ENCODE results near the gene ALK. TPM values are rescaled to one million over a fixed set of nuclear protein-coding genes. Genes with fewer than 3 reads are reported as not detected.

ALK gene
- total RNA-seq, 1 donor from 2014 or later, result 0.14 TPM

- Histone ChIP-seq H3K27me3 (ENCODE audit: low read depth) (no peaks in the 10 kb centered on the region), H3K4me1 (peaks cover 9% of the 10 kb centered on the region), H3K4me3 (no peak overlapping the region), H3K27ac (replicated peaks) (no peak overlapping the region), H3K36me3 (no peaks in the 10 kb centered on the region), H3K9me3 (replicated peaks) (no peaks in the 10 kb centered on the region)
- intact Hi-C loops (cut with micrococcal nuclease), result no loop called here
- TF ChIP-seq, protein P1, sequence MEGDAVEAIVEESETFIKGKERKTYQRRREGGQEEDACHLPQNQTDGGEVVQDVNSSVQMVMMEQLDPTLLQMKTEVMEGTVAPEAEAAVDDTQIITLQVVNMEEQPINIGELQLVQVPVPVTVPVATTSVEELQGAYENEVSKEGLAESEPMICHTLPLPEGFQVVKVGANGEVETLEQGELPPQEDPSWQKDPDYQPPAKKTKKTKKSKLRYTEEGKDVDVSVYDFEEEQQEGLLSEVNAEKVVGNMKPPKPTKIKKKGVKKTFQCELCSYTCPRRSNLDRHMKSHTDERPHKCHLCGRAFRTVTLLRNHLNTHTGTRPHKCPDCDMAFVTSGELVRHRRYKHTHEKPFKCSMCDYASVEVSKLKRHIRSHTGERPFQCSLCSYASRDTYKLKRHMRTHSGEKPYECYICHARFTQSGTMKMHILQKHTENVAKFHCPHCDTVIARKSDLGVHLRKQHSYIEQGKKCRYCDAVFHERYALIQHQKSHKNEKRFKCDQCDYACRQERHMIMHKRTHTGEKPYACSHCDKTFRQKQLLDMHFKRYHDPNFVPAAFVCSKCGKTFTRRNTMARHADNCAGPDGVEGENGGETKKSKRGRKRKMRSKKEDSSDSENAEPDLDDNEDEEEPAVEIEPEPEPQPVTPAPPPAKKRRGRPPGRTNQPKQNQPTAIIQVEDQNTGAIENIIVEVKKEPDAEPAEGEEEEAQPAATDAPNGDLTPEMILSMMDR (IDR thresholded peaks at IDR 0.05; ENCODE audit: borderline replicate concordance), result no peak
- DNase-seq, result no peak
Observed at GRCh38 chr2:29193111-29193510, 728.3 kb downstream of the ALK start.

- no peak for DNase-seq
- H3K4me3 ChIP-seq, result no peak overlapping the region
- no peaks in the 10 kb centered on the region for H3K27me3 ChIP-seq (ENCODE audit: low read depth)
- intact Hi-C loops (cut with micrococcal nuclease), result no loop called here
- no peak overlapping the region for H3K27ac ChIP-seq (replicated peaks)
- H3K9me3 ChIP-seq (replicated peaks), result no peaks in the 10 kb centered on the region
- peaks cover 1% of the 10 kb centered on the region for H3K36me3 ChIP-seq
- H3K4me1 ChIP-seq, result peaks cover 9% of the 10 kb centered on the region
- TF ChIP-seq, protein P1 (IDR thresholded peaks at IDR 0.05; ENCODE audit: borderline replicate concordance), result no peak
Observed at GRCh38 chr2:29192526-29192925, 728.9 kb downstream of the ALK start.

DNA sequence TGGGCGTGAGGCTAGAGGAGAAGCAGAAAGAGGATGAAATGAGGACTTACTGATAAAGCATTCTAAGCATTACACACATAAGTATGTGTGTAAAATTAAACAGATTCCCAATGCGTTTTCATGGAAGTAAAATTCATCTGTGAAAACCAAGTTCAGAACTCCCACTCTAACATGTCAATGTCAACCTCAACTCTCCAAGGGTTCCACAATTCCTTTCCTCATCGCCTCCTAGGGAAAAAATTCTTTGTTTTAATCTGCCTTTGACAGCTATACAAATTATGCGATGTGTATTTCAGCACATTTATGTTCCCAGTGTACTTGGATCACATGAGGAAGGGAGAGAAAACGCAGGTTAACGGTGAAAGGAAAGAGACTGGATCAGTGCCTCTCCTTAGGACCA lies 729.6 kb downstream of the ALK start:
- Histone ChIP-seq H3K4me3 (no peak overlapping the region), H3K27me3 (ENCODE audit: low read depth) (no peaks in the 10 kb centered on the region), H3K4me1 (peaks cover 4% of the 10 kb centered on the region), H3K27ac (replicated peaks) (no peak overlapping the region), H3K9me3 (replicated peaks) (no peaks in the 10 kb centered on the region), H3K36me3 (peaks cover 8% of the 10 kb centered on the region)
- no peak for DNase-seq
- TF ChIP-seq, protein P1 (IDR thresholded peaks at IDR 0.05; ENCODE audit: borderline replicate concordance), result no peak
- intact Hi-C loops (cut with micrococcal nuclease), result no loop called here

GRCh38 chr2:29189052-29189451 lies 732.3 kb downstream of the ALK start:
- TF ChIP-seq, protein P1 (IDR thresholded peaks at IDR 0.05; ENCODE audit: borderline replicate concordance), result no peak
- Histone ChIP-seq H3K9me3 (replicated peaks) (no peaks in the 10 kb centered on the region), H3K4me3 (no peak overlapping the region), H3K4me1 (no peaks in the 10 kb centered on the region), H3K27ac (replicated peaks) (no peak overlapping the region), H3K36me3 (peaks cover 14% of the 10 kb centered on the region), H3K27me3 (ENCODE audit: low read depth) (no peaks in the 10 kb centered on the region)
- no peak for DNase-seq
- intact Hi-C loops (cut with micrococcal nuclease), result no loop called here

- intact Hi-C loops (cut with micrococcal nuclease), result no loop called here
- no peaks in the 10 kb centered on the region for H3K9me3 ChIP-seq (replicated peaks)
- no peak overlapping the region for H3K4me3 ChIP-seq
- H3K4me1 ChIP-seq, result no peaks in the 10 kb centered on the region
- no peak for DNase-seq
- no peaks in the 10 kb centered on the region for H3K27me3 ChIP-seq (ENCODE audit: low read depth)
- no peak overlapping the region for H3K27ac ChIP-seq (replicated peaks)
- TF ChIP-seq, protein P1 (IDR thresholded peaks at IDR 0.05; ENCODE audit: borderline replicate concordance), result no peak
- H3K36me3 ChIP-seq, result peaks cover 15% of the 10 kb centered on the region
Observed at GRCh38 chr2:29187926-29188325, 733.5 kb downstream of the ALK start.

DNA sequence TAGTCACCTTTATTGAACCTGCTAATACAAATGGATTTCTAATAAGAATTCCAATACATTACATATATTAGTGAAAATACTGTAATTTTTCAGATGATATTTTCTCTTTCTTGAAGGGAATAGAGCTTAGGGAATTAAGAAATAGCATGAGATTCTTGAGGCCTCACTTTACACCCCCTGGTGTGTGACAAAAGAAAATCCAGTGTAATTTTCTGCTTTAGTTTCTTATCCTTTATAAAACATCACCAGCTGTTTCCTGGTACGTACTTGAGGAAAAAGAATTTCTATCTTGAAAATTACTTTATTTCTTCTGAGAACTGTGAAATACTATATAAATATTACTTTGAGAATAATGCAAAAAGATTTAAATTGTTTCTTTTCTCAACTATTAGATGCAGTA lies 734.6 kb downstream of the ALK start:
- TF ChIP-seq, protein P1 (IDR thresholded peaks at IDR 0.05; ENCODE audit: borderline replicate concordance), result no peak
- H3K27me3 ChIP-seq (ENCODE audit: low read depth), result no peaks in the 10 kb centered on the region
- no peak for DNase-seq
- H3K36me3 ChIP-seq, result peaks cover 22% of the 10 kb centered on the region
- intact Hi-C loops (cut with micrococcal nuclease), result no loop called here
- no peak overlapping the region for H3K4me3 ChIP-seq
- no peak overlapping the region for H3K27ac ChIP-seq (replicated peaks)
- H3K4me1 ChIP-seq, result no peaks in the 10 kb centered on the region
- no peaks in the 10 kb centered on the region for H3K9me3 ChIP-seq (replicated peaks)

All from left ventricle myocardium inferior (tissue), 1 donor.